GM19452 (cell line): ENCODE data around the gene PCLAF.
"Not testable (repeated sequence)": the region's sequence is repeated elsewhere in the genome, so short reads cannot be mapped to it uniquely, and the experiment has no call there.

Experiments
- ATAC-seq: cut with Tn5 transposase; IDR thresholded peaks from one replicate; pipeline ENCODE4 v1.9.1; 2021; ENCODE audit not compliant: unreplicated experiment

Gene PCLAF, protein sequence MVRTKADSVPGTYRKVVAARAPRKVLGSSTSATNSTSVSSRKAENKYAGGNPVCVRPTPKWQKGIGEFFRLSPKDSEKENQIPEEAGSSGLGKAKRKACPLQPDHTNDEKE

DNA sequence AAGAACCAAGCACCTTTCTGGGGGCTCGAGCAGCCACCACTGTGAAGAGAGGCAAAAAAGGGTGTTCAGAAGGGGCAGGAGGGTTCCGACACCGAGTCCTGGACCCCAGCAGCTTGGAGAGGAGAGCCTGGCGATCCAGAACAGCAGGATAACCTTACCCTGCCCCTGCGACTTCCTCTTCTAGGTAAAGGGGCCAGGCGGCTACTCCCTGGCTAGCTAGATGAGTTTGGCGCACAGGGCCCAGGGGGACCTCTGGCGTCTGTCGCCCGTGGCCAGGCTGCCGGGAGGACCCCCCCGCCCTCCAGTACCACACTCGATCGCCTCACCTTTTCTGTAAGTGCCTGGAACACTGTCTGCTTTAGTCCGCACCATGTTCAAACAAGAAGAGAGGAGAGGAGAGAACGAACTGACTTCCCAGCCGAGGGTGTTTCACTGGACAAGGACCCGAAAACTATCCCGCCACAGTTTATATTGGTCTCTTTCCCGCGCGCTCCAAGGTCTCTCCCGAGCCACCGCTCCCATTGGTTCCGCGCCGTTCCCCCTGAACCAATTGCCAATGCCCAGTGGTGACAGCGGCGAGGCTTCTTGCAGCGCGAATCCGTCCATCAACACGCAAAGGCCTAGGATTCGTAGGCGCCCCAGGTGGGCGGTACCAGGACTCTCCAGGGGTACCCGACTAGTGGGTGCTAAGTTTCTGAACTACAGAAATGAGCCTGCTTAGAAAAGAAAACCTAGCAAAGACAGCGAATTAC lies at the start of gene PCLAF:
TSS of gene PCLAF (minus strand) at position 442 of the 752 bp plus-strand sequence. CDS start at position 372, 70 bp downstream.
- ATAC-seq: peak; percentile 95

DNA sequence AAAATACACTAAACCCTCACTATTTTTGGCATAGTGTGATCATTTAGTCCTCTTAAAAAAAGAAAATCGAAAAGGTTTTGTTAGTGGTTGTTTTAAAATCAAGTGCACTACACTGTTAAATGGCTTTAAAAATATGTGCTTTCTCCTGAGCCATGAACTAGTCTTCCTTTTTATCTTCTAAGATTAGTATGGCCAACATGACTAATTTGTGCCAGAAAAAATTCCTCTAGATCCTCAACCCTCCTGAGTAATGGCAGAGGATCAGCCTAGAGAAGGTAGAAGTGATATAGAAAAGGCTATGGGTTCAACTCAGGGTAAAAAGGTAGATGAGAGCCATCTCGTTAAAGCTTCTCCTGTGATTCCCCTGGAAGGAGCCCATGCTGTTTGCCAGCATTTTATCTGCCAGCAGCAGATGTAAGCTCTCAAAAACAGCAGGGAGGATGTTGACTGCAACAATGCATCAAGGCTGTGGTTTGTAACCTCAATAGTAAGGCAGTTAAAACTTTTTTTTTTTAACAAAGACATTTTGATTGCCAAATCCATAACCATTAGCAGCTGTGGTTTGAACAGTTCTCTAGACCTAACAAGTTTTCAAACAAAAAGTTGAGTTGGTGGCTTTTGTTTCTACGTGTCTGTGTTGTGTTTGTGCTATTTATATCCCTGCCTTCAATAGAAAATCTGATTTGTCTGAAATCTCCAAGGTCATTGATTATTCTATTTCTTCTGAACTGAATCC lies 48.9 kb upstream of the PCLAF start:
- peak; percentile 48 for ATAC-seq

DNA sequence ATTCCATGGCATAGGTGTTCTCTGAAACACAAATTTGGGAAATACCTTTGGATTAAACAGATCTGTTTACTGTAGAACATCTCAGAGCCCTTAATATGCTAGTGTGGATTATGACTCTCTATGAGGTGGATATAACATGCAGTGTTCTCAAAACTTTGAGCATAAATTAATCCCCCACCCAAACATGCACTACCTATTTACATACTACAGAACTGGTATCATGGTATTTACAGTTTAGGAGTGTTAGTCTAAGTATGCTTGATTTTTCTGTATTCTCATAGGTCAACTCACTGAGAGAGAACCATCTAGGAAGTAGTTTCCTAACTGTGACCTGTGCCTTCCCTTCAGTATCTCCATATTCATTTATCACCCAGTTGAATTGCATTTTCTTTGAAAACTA lies 48.2 kb upstream of the PCLAF start:
- no peak for ATAC-seq

DNA sequence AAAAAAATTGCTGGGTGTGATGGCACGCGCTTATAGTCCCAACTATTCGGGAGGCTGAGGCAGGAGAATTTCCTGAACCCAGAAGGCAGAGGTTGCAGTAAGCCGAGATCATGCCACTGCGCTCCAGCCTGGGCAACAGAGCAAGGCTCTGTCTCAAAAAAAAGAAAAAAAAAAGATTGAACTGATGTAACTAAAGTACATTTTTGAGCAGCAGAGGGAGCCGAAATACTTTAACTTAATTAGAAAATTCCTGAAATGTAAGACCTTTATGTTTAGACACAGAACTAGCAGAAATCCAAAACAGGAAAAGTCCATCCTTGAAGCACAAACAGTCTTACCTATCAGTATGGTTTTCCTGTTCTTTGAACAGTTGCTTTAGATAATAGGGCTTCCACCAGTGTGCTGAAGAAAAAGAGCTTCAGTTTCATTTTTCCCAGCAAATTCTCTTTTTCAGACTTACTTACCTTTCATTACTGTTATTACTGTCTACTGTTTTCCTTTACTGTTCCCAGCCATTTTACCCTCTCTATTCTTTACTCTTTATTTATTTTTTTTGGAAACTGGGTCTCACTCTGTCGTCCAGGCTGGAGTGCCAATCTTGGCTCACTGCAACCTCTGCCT lies 45.7 kb upstream of the PCLAF start:
- ATAC-seq: no peak

DNA sequence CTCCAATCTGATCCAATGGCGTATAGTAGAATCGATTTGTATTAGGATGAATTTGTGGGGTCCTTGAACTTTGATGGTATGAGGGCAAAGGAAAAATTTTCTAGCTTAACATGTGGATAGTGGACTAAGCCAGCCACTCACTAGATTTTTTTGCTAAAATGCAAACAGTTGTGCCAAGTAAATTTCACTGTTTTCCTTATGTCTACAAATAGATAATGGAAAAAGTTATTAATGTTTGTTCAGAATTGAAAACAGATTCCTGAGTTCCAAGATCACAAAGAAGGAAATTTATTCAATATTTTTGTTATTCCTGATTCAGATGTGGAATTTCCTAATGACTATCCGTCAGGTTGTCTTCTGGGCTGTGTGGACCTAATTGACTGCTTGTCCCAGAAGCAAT lies 44.0 kb upstream of the PCLAF start:
- ATAC-seq: no peak

DNA sequence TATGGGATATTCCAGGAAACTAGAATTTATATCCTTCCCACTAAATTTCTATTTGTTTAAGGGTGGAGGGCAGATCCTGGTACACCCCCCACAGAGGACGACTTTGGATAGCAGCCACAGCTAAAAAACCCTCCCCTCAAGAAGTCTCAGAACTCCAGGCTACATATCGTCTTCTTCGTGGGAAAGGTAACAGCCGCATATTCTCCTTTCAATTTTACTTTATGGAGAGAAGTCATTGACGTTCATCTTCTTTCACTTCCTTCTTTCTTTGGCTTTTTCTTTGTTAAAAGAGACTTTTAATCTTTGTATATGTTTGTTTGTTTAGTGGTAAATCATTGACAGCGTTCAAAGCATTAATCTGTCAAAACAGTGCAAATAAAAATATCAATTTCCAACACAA lies 42.7 kb upstream of the PCLAF start:
- ATAC-seq: no peak

DNA sequence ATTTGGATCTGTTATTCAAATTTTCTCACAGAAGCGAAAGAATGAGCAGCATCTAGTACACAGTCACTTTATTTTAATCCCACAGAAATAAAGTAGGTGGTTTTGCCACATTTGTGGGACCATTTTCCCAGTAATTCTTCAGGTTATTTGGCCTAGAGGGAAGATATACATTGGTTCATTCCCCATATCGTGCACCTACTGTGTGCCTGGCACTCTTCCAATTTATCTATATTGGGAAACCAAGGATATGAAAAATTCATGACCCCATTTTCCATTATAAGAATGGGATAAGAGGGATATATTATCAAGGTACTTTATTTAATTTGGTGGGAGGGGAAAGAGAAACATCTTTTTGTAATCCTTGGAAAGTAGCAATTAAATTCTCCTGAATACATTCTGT lies 41.5 kb upstream of the PCLAF start:
- ATAC-seq: no peak

DNA sequence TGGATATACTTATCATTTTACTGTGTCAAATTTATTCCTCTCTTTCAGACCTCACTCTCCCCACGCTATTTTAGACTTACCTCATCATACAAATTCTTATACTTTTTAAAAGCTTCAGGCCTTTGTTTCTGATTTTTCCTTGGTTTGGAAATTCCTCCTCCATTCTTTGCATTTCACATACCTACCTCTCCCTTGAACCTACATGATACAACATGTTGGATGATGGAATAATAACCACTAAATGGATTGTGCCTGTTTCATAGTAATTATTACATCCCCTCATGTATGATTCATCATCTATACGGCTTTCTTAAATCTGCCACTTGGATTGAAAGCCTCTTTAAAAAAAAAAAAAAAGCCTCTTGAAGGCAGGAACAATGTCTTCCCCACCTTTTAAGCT lies 31.0 kb upstream of the PCLAF start:
- ATAC-seq: no peak

DNA sequence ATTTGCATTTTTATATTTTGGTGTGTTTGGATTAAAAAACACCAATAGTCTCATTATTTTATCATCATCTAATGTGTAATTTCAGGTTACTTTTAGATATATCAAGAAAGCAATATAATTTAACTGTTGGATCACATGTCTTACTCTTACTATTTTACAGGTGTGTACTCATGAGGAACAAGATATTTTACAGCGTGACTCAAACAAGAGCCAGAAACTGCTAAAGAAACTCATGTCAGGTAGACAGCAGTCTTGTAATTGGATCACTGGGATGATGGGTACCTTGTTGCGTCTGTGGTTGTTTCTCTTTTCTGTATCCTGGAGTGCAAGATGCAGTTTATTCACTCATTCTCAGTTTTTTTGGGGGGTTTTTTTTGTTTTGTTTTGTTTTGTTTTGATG lies 19.3 kb upstream of the PCLAF start:
- ATAC-seq: no peak

DNA sequence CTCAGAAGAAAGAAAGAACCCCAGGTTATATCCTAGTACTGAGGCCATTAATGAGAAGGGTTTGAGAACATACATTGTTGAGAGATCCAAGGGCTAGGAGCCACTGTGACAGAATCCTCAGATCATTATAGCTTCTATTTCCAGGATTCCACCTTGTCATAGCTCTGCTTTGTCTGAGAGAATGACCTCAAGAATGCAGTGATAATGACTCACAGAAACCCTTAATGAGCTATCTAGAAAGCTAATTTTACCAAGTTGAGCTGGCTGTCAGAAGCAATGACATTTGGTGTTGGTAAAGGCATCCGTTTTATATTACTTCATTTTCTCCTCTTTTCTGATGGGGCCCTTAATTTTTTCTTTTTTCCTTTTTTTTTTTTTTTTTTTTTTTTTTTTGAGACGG lies 17.3 kb upstream of the PCLAF start:
- ATAC-seq: no peak

DNA sequence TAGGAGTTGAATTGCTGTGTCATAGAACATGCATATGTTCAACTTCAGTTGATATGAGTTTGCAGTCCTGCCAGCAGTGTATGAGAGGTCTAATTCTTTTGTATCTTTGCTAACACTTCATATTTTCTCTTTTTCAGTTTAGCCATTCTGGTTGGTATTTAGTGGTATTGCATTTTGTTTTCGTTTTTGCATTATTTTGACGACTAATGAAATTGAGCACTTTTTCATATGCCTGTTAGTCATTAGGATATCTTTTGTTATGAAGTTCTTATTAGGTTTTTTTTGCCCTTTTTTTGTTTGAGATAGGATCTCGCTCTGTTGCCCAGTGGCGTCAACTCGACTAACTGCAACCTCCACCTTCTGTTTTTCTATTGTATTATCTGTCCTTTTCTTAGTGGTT lies 15.5 kb upstream of the PCLAF start:
- ATAC-seq: no peak

DNA sequence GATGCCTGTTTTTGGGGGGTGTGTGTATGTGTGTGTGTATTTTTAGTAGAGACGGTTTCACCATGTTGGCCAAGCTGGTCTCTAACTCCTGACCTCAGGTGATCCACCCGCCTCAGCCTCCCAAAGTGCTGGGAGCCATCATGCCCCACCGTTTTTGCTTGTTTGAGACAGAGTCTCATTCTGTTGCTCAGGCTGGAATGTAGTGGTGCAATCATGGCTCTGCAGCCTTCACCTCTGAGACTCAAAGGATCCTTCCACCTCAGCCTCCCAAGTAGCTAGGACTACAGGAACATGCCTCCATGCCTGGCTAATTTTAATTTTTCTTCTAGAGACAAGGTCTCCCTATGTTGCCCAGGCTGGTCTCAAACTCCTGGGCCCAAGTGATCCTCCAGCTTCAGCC lies 11.2 kb upstream of the PCLAF start:
- ATAC-seq: not testable (repeated sequence)

DNA sequence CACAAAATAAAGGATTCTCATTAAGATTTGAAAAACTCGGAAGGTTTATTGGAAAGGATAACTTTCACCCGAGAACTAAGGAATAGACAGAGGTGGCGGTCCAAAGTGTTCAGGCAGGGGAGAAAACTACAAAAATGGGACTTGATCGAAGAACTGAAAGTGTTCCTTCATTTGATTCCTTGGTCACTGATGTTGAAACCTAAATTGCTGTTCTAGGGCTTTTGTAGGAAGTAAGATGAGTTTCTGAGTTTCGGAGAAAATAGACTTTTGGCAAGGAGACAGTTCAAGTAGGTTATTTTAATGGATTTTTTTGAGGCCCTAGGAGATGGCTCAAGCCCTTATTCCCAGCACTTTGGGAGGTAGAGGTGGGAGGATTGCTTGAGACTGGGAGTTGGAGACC lies 7.8 kb upstream of the PCLAF start:
- no peak for ATAC-seq

DNA sequence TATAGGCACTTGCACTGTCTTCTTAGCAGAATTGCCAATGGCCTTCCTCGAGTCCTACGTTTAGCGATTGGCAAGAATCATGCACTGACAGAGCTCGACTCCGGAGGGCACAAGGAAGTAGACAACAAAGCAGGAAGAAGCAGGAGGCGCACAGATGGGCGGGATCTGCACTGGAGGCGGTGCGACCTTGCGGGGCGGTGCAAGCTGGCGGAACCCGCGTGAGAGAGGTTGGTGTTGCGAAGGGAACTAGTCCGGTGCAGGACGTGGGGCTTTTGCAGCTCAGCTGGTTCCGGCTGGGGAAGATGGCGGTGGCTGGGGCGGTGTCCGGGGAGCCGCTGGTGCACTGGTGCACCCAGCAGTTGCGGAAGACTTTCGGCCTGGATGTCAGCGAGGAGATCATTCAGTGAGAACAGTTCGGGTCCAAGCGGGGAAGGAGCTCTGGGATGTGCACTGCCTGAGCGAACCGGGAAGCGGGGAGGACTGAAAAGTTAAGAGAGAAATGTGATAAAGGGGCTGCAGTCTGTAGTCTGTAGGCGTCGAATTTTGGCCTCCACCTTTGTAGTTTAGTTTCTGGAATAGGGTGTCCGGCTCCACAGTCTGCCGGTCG lies 6.4 kb upstream of the PCLAF start, which contains the start of gene TRIP4:
TSS of gene TRIP4 (plus strand) at position 275 of the 607 bp plus-strand sequence. CDS start at position 303, 28 bp downstream.
- ATAC-seq: peak; percentile 96

DNA sequence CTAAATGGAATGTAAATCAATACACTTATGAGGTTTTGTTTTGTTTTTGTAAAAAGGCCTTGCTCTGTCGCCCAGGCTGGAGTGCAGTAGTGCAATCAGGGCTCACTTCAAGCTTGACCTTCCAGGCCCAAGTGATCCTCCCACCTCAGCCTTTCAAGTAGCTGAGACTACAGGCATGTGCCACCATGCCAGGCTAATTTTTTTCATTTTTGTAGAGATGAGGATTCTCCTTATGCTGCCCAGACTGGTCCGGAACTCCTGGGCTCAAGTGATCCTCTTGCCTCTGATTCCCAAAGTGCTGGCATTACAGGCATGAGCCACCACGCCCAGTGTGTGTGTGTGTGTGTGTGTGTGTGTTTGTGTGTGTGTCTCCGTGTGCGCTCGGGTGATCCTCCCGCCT lies 5.0 kb upstream of the PCLAF start:
- no peak for ATAC-seq

DNA sequence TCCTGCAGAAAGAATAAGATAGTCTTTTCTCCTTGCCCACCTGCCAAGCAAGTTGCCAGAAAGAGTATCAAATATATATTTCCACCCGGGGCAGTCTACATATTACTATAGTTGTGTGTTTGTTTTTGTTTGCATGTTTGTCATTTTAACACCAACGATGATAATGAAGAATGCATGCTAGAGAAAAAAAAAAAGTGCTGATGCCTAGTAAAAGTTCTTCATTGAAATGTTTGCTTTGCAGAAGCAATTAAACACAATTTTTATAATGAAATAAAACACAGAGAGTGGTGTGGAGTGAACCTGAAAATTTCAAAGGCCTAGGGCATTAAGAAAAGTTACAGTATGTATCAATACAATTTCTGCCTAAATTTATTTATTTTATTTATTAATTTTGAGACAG lies 2.5 kb upstream of the PCLAF start:
- no peak for ATAC-seq

DNA sequence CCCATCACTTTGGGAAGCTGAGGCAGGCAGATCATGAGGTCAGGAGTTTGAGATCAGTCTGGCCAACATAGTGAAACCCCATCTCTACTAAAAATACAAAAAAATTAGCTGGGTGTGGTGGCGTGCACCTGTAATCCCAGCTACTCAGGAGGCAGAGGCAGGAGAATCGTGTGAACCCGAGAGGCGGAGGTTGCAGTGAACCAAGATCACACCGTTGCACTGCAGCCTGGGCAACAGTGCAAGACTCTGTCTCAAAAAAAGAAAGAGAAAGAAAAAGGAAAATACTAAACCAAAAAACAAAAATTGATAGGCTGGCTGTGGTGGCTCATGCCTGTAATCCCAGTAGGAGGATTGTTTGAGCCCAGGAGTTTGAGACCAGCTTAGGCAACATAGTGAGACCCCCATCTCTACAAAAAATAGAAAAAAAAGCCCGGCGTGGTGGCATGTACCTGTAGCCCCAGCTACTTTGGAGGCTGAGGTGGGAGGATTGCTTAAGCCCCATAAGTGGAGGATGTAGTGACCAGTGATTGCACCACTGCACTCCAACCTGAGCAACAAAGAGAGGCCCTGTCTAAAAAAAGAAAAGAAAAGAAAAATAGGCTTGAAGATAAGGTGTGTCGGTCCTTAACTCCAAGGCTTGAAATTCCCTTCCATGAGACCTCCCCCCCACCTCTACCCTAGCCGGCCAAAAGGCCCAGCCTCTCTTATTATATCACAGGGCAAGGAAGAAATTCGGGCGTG lies 941 bp downstream of the PCLAF start:
- ATAC-seq: not testable (repeated sequence)

DNA sequence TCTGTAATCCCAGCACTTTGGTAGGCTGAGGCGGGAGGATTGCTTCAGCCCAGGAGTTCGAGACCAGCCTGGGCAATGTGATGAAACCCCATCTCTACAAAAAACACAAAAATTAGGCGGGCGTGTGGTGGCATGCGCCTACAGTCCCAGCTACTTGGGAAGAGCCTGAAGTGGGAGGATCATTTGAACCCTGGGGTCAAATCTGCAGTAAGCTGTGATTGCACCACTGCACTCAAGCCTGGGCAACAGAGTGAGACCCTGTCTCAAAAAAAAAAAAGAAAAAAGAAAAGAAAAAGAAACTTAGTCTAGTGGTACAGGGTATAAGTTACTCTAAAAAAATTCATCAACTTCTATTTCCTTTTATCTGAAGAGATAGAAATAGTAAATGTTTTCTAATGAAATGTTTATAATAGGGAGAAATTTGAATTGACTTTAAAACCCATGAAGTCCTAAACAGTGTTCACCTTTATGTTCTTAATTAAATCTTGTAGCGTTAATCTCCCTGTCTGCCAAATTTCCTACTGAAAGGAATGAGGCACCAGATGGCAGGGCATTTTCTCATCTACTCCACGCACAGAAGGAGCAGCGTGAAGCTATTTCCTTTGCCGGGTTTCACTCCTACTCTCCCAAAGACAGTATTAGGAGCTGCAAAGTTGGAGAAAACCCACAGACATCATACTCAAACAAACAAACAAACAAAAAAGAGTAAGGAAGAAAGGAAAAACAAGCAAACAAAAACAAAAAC lies 1.9 kb downstream of the PCLAF start:
- no peak for ATAC-seq

DNA sequence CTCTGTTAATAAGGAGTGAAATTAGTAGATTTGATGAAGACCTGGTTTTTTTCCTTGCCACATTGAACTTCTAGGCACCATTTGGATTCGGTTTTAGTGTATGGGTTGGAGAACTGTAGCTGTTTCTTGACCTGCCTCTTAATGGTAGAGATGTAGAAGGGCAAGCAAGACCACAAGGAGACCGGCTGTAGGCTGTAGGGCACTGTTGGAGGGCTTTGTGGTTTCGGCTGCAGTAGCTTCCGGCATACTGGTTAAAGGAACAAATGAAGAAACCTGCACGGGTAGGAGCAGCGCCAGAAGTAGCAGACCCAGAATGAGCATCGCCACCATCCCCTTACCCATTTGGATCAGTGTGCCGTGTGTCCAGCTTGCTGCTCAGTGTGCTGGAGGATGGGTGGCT lies 7.9 kb downstream of the PCLAF start:
- no peak for ATAC-seq

DNA sequence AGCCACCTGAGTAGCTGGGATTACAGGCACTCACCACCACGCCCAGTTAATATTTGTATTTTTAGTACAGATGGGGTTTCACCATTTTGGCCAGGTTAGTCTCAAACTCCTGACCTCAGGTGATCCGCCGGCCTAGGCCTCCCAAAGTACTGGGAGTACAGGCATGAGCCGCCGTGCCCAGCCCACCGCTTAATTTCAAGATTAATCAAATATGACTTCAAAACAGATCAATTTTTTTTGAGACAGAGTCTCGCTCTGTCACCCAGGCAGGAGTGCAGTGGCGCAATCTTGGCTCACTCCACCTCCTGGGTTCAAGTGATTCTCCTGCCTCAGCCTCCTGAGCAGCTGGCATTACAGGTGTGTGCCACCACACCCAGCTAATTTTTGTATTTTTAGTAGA lies 9.9 kb downstream of the PCLAF start:
- not testable (repeated sequence) for ATAC-seq
